Effector memory CD8-positive, alpha-beta T cell (primary cell): Measurements from ENCODE around the gene DLK1.

Experiments
- ATAC-seq: fragments of 150-1000 bp; cut with Tn5 transposase; replicated peaks from 2 replicates; pipeline ENCODE4 v1.10.0; 2021; ENCODE audit warnings: mild to moderate bottlenecking, moderate library complexity
- DNase-seq, 3 experiments: peaks; one replicate each; pipeline ENCODE4 v3.0.0; 2021
- H3K27ac Mint-ChIP-seq, 2 donors: one replicate each; pipeline ENCODE4 v1.8.0; 2022; ENCODE audit warnings: mild to moderate bottlenecking in 2 of 2, mixed read lengths in 2 of 2, moderate library complexity in 2 of 2
- H3K27me3 Mint-ChIP-seq, 2 donors: one replicate each; pipeline ENCODE4 v1.8.0; 2022; ENCODE audit warnings: mixed read lengths in 2 of 2
- H3K36me3 Mint-ChIP-seq: one replicate; pipeline ENCODE4 v1.8.0; 2022; ENCODE audit warnings: mild to moderate bottlenecking, moderate library complexity, mixed read lengths; ENCODE audit not compliant: insufficient read depth
- H3K4me1 Mint-ChIP-seq, 2 donors: one replicate each; pipeline ENCODE4 v1.8.0; 2022; ENCODE audit warnings: low read depth in 2 of 2, mixed read lengths in 2 of 2
- H3K4me3 Mint-ChIP-seq, 2 donors: one replicate each; pipeline ENCODE4 v1.8.0; 2022; ENCODE audit warnings: mild to moderate bottlenecking in 2 of 2, mixed read lengths in 2 of 2, moderate library complexity in 2 of 2
- H3K9me3 Mint-ChIP-seq, 2 donors: one replicate each; pipeline ENCODE4 v1.8.0; 2022; ENCODE audit warnings: mixed read lengths in 2 of 2
- total RNA-seq, 9 experiments: gene quantifications; one replicate each; lab custom pipeline; 2026; lab: John Stamatoyannopoulos, UW

The DLK1 gene
- 0 to 0.13 (median 0) reads per million in 9 experiments for total RNA-seq

GRCh38 chr14:100726550-100727085 lies at the start of gene DLK1:
TSS of gene DLK1 (plus strand) at chr14:100726892. CDS start at chr14:100727069, 177 bp downstream.
- H3K4me3 Mint-ChIP-seq = no peak within 1 kb of the TSS
- peaks cover 44 to 84% of the 10 kb centered on the region in 2 donors for H3K27me3 Mint-ChIP-seq
- H3K36me3 Mint-ChIP-seq = no peaks in the 10 kb centered on the region
- peaks cover 2 to 7% of the 10 kb centered on the region in 2 donors for H3K4me1 Mint-ChIP-seq
- no peak for ATAC-seq
- H3K27ac Mint-ChIP-seq = no peak within 1 kb of the TSS
- H3K9me3 Mint-ChIP-seq = peaks cover 0 to 4% of the 10 kb centered on the region in 2 donors
- DNase-seq = no peak

DNA sequence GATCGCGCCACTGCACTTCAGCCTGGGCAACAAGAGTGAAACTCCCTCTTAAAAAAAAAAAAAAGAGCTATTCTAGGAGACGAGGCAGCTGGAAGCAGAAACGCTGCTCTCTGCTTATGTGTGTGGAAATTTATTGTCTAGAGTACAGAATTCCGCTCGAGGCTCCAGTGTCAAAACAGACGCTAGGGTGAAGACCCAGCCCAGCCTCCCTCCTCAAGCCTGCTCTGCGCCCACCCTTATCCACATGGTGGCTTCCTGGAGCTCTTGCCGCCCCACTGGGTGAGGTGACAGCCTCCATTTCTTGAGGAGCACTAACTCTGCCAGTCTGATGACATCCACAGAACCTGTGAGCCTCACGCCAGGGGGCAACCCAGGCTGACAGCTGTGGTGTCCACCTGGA lies 49.5 kb upstream of the DLK1 start:
- Mint-ChIP-seq H3K27me3 (peaks cover 34 to 85% of the 10 kb centered on the region in 2 donors), H3K4me1 (peaks cover 6 to 11% of the 10 kb centered on the region in 2 donors), H3K27ac (no peak overlapping the region), H3K9me3 (no peaks in the 10 kb centered on the region), H3K36me3 (no peaks in the 10 kb centered on the region), H3K4me3 (no peak overlapping the region)
- no peak for DNase-seq
- ATAC-seq = no peak

DNA sequence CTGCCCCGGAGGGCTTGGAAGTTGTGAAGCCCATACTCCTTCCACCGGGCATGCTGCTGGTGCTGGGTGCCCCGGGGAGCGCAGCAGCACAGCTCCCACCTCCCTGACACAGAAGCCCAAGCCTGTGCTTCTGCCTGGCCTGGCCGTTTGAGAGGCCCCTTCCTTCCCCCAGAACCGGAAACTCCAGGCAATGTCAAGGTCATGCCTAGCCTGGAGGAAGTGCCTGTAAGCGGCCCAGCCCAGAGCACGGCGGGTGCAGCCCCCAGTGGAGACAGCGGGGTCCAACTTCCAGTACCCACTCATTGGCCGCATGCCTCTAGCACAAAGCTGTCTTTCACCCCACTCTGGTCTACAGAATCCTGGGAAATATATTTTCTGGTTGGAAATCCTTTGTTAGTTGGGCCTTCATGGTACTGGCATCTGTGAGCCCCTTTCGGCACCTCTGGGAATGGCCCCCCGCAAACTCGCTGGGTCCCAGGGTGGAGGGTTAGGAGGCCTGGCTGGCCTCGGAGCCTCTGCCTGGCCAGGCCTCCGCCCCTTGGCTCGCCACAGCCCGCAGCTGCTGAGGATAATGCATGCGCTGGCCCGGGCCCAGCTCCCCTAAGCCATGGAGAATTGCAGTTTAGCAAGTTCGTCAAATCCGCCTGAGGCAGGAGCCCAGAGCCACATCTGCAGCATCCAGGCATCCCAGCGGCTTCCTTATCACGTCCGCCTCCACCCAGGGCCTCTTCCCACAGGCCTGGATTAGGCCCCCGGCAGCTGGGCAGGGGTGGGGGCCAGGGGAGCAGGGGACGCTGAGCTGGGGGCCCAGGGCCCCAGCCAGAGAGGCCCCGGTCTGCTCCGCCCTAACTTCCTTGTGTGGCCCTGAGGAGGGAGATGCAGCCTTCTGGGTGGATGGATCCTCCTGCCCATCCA lies 48.9 kb upstream of the DLK1 start:
- no peak for DNase-seq
- Mint-ChIP-seq H3K36me3 (no peaks in the 10 kb centered on the region), H3K4me3 (no peak overlapping the region)

GRCh38 chr14:100678469-100678828 lies 48.2 kb upstream of the DLK1 start:
- H3K27ac Mint-ChIP-seq = no peak overlapping the region
- DNase-seq (no peak), ATAC-seq (no peak)

More for the DNA sequence above, 48.9 kb upstream of the DLK1 start:
- Mint-ChIP-seq H3K4me1 (peaks cover 6 to 9% of the 10 kb centered on the region in 2 donors), H3K27me3 (peaks cover 28 to 79% of the 10 kb centered on the region in 2 donors), H3K27ac (no peak overlapping the region), H3K9me3 (no peaks in the 10 kb centered on the region)
- no peak for ATAC-seq

GRCh38 chr14:100679153-100679552 lies 47.5 kb upstream of the DLK1 start:
- peaks cover 0 to 2% of the 10 kb centered on the region in 2 donors for H3K4me1 Mint-ChIP-seq
- no peaks in the 10 kb centered on the region for H3K9me3 Mint-ChIP-seq
- H3K27me3 Mint-ChIP-seq = peaks cover 15 to 65% of the 10 kb centered on the region in 2 donors
- no peak overlapping the region for H3K4me3 Mint-ChIP-seq
- DNase-seq = no peak
- no peak overlapping the region for H3K27ac Mint-ChIP-seq
- no peak for ATAC-seq
- no peaks in the 10 kb centered on the region for H3K36me3 Mint-ChIP-seq

More at GRCh38 chr14:100678469-100678828, 48.2 kb upstream of the DLK1 start:
- no peaks in the 10 kb centered on the region for H3K9me3 Mint-ChIP-seq
- no peaks in the 10 kb centered on the region for H3K36me3 Mint-ChIP-seq
- H3K4me3 Mint-ChIP-seq = no peak overlapping the region
- H3K4me1 Mint-ChIP-seq = peaks cover 2% of the 10 kb centered on the region in 2 donors
- peaks cover 22 to 72% of the 10 kb centered on the region in 2 donors for H3K27me3 Mint-ChIP-seq

DNA sequence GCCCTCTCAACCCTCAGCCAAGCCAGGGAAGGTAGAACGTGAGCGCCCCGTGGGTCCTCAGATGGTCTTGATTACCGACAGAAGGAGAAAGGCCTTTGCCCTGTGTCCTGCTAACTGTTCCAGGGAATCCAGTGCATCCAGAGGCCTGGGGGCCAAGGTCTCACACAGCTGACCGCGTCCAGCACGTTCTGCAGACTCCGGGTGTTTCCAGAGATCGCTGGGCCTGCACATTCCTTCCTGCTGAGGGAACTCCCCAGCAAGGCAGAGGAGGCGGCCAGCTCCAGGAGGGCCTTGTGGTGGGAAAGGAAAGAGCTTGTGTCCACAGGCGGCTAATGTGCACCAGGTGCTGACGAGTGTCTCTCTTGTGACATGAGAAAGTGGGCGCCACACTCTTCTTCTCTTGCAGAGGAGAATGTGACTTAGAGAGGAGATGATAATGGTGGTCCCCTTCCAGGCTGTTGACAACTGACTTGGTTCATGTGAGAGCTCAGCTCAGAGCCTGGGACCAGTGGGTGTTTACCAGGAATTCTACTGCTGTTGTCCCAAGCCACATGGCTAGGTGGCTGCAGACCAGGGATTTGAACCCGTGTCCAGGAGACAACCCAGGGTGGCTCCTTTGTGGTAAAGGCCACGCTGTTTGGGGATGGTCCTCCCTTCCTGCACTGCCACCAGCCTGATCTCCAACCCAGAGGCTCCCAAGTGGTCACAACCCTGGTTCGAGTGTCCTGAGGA lies 46.8 kb upstream of the DLK1 start:
- Mint-ChIP-seq H3K4me1 (peaks cover 0 to 2% of the 10 kb centered on the region in 2 donors), H3K36me3 (no peaks in the 10 kb centered on the region), H3K9me3 (no peaks in the 10 kb centered on the region), H3K4me3 (no peak overlapping the region), H3K27me3 (peaks cover 9 to 58% of the 10 kb centered on the region in 2 donors), H3K27ac (no peak overlapping the region)
- ATAC-seq = no peak
- no peak for DNase-seq

GRCh38 chr14:100680439-100681051 lies 46.1 kb upstream of the DLK1 start:
- Mint-ChIP-seq H3K27ac (no peak overlapping the region), H3K27me3 (peaks cover 9 to 52% of the 10 kb centered on the region in 2 donors)
- no peak for ATAC-seq

GRCh38 chr14:100681111-100681510 lies 45.6 kb upstream of the DLK1 start:
- Mint-ChIP-seq H3K4me3 (no peak overlapping the region), H3K4me1 (peaks cover 0 to 2% of the 10 kb centered on the region in 2 donors), H3K27ac (no peak overlapping the region), H3K36me3 (no peaks in the 10 kb centered on the region), H3K27me3 (peaks cover 9 to 46% of the 10 kb centered on the region in 2 donors), H3K9me3 (no peaks in the 10 kb centered on the region)
- DNase-seq = no peak
- ATAC-seq = no peak

More at GRCh38 chr14:100680439-100681051, 46.1 kb upstream of the DLK1 start:
- DNase-seq = no peak
- no peaks in the 10 kb centered on the region for H3K9me3 Mint-ChIP-seq
- peaks cover 0 to 2% of the 10 kb centered on the region in 2 donors for H3K4me1 Mint-ChIP-seq
- H3K36me3 Mint-ChIP-seq = no peaks in the 10 kb centered on the region
- H3K4me3 Mint-ChIP-seq = no peak overlapping the region

DNA sequence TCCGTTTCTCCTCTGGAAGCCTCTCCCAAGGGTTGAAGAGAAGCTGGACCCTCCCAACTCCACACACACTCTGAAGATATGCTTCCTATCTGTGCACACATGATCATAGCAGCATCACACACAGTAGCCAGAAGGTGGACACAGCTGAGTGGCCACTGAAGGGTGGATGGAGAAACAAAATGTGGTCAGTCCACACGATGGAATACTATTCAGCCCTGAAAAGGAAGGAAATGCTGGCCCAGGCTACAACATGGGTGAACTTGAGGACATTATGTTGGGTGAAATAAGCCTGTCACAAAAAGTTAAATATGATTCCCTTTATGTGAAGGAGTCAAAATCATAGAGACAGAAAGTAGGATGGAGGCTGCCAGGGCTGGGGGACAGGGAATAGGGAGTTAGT lies 43.9 kb upstream of the DLK1 start:
- peaks cover 0 to 2% of the 10 kb centered on the region in 2 donors for H3K4me1 Mint-ChIP-seq

DNA sequence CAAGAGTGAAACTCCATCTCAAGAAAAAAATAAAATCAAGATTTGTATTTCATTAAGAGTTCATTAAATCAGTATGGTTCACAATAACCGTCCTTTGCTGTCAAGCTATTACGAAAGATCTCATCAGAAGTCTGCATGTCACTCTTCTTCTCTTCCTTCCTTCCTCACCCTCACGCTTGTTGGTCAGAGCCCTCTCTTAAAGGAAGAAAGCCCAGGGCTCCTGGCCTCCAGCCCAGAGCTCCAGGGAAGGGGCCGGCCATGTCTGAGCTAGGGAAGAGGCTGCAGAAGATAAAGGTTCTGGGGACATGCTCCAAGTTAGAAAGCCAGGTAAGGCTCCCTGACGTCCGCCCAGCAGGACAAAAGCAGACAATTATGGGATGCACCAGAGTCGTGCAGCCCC lies 43.1 kb upstream of the DLK1 start:
- Mint-ChIP-seq H3K9me3 (no peaks in the 10 kb centered on the region), H3K4me1 (peaks cover 0 to 2% of the 10 kb centered on the region in 2 donors), H3K4me3 (no peak overlapping the region), H3K27me3 (peaks cover 9 to 29% of the 10 kb centered on the region in 2 donors), H3K27ac (no peak overlapping the region), H3K36me3 (no peaks in the 10 kb centered on the region)
- ATAC-seq (no peak), DNase-seq (no peak)

More for the DNA sequence above, 43.9 kb upstream of the DLK1 start:
- no peaks in the 10 kb centered on the region for H3K9me3 Mint-ChIP-seq
- H3K27me3 Mint-ChIP-seq = peaks cover 9 to 33% of the 10 kb centered on the region in 2 donors
- H3K36me3 Mint-ChIP-seq = no peaks in the 10 kb centered on the region
- no peak for DNase-seq
- no peak overlapping the region for H3K4me3 Mint-ChIP-seq
- H3K27ac Mint-ChIP-seq = no peak overlapping the region
- ATAC-seq = no peak

GRCh38 chr14:100684154-100684553 lies 42.5 kb upstream of the DLK1 start:
- Mint-ChIP-seq H3K4me1 (peaks cover 0 to 2% of the 10 kb centered on the region in 2 donors), H3K4me3 (no peak overlapping the region), H3K27ac (no peak overlapping the region), H3K27me3 (peaks cover 7 to 23% of the 10 kb centered on the region in 2 donors), H3K36me3 (no peaks in the 10 kb centered on the region), H3K9me3 (no peaks in the 10 kb centered on the region)
- ATAC-seq (no peak), DNase-seq (no peak)

GRCh38 chr14:100684961-100685360 lies 41.7 kb upstream of the DLK1 start:
- H3K9me3 Mint-ChIP-seq = no peaks in the 10 kb centered on the region
- no peak overlapping the region for H3K27ac Mint-ChIP-seq
- peaks cover 4 to 16% of the 10 kb centered on the region in 2 donors for H3K27me3 Mint-ChIP-seq
- no peak overlapping the region for H3K4me3 Mint-ChIP-seq
- DNase-seq (no peak), ATAC-seq (no peak)
- no peaks in the 10 kb centered on the region for H3K36me3 Mint-ChIP-seq
- H3K4me1 Mint-ChIP-seq = no peaks in the 10 kb centered on the region

DNA sequence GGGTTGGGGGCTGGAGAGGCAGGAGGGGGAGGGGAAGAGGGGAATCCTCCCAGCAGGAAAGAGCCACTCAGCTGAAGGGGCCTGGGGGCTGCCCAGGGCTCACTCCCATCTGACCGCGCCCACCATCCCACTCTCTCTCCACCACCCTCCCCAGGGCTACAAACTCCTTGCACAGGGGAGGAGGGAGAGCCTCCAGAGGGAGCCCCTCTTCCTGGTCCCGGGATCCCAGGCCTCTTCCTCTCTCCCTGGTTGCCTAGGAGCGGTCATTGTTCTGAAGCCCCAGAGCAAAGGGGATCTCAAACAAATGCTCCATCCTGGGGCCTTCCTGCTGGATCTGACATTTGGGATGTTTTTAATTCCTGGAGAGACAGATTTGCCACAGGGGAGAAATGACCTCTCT lies 39.8 kb upstream of the DLK1 start:
- Mint-ChIP-seq H3K9me3 (no peaks in the 10 kb centered on the region), H3K4me1 (no peaks in the 10 kb centered on the region), H3K36me3 (no peaks in the 10 kb centered on the region), H3K4me3 (no peak overlapping the region), H3K27ac (no peak overlapping the region), H3K27me3 (peaks cover 12 to 20% of the 10 kb centered on the region in 2 donors)
- DNase-seq (no peak), ATAC-seq (no peak)
